CMK (cell line): ENCODE data around the gene BET1.
"Not testable (repeated sequence)": the region's sequence is repeated elsewhere in the genome, so short reads cannot be mapped to it uniquely, and the experiment has no call there.

Experiments
- DNase-seq: peaks from one replicate; pipeline ENCODE4 v3.0.0-alpha.2; 2010; ENCODE audit warnings: low read depth

The BET1 gene, protein sequence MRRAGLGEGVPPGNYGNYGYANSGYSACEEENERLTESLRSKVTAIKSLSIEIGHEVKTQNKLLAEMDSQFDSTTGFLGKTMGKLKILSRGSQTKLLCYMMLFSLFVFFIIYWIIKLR

DNA sequence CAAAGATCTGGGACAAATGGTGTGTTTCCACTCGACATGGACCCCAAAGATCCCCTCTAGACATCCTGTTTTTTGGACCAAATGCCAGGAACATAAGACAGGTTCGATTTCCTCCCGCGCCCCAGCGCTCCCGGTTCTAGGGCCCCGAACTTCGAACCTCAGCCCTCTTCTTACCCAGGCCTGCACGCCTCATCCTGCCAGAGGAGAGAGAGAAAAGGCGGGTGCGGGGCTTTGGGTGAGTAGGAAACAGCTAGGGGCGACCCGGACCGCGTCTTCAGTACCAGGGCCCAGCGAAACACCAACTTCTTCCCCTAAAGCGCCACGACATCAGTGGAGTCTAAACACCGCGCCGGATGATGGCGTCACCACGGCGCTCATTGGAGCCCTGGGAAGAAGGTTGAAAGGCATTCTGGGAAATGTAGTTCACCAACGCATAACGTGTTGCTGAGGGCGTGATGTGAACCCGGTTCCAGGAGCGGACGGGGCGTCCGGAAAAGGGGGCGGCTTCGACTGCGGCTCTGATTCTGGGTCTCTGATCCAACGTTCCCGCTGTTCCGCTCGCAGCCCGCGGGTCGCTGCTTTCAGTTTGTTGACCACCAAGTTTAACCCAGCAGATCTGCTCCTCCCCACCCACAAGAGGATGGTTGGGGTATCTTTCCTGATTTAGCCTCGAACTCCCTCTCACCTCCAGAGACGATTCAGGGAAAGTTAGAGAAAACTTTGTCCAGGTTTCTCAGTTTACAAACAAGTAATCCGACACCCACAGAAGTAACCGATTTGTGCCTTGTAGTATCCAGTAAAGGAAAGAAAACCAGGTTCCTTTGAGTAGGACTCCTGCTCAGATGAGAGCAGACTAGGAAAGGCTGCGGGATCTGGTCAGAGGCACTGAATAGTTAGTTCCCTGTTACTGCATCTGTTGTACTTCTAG is at the start of gene BET1:
Gene BET1, minus strand, starts transcription at position 332 of the 928 bp plus-strand sequence. Its CDS starts 139 bp downstream, at position 193.
- peak; percentile 77 for DNase-seq

DNA sequence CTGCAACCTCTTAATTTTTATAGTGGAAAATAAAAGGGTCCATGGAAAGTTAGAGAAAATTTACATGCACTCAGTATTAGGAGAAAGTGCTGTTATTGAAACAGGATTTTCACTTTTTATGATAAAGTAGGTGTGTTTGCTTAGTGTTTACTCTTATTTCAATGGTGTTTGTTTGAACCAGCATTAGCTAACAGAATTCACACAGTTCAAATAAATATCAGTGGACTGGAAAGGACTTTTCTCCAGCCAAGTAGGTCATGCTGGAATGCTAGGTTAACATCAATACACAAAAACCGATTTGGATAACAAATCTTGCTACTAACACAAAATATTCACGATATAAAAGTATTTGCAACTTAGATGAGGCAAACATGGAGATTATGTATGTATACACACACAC is 49.4 kb upstream of the BET1 start:
- no peak for DNase-seq

DNA sequence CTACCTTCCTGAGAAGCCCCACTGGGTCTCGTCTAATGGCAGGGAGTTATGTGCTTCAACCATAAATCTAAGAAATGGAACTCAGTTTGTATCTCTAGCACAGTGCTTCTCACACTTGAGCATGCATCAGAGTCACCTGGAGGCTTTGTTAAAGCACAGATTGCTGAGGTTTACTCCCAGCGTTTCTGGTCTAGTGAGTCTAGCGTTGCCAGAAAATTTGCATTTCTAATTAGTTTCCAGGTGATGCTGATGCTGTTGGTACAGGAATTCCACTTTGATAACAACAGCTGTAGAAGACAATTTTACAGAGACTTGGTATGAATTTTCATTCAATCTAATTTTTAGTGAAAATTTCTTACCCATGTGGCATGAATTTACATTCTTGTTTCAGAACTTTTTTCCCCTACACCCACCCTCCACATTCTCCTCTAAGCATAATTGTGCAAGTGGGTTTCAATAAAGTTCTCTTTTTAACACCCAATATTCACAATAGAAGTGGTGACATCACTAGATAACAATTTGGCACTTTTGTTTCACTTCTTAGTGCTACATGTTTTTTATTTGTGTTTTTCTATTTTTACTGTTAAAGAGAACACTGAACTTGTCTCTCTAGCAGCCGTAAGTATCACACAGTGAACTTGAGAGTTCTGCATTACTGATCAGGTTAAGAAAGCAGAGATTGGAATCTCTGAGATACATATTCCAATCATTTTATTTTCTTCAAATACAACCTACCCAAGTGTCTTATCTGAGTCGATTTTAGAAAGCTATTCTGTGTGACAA is 48.4 kb upstream of the BET1 start:
- DNase-seq = no peak

DNA sequence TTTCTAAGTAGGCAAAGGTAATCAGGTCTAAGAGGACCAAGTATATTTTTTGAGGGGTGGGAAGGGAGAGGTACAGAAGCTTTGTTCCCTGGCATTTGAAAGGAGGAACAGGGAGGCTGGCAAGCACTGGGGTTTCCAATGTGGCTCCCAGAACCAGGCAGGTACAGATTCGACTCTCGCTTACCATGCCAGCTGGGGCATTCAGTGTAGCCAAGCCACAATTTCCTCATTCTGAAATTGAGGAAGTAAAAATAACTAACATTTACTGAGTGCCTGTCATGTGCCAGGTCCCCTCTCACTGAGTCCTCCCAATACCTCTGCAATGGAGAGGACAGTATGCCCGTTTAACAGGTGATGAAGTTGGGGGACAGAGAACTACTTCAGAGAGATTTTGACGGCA is 45.9 kb upstream of the BET1 start:
- no peak for DNase-seq

DNA sequence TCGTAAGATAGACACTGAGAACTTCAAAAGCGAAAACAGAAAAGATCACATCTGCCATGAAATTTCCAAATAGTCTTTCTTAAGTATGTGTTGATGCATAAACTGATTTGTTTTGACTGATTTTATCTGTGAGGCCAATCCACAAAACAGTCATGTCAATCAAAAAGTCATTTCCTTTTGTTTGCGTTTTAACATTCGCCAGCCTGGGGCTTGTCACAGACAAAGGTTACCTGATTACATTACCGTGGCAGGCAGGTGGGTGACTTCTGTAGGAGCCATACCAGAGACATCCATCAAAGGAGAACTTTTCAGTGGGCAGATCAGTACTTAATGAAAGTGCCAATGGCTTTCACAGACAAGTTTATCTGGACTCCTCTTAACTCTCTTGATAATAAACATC is 45.5 kb upstream of the BET1 start:
- DNase-seq = no peak

DNA sequence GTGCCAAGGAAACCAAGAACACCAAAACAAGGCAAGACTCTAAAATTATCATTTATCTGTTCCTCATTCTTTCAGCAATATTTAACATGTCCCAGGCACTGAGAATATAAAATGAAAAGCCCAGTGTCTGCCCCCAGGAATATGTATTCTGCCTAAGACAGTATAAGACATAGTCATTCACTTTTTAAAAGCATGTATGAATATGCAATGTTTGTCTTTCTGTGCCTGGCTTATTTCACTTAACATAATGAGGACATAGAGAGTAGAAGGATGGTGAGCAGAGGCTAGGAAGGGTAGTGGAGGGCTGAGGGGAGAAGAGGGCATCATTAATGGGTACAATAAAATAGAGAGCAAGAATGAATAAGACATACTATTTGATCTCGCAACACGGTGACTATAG is 44.6 kb upstream of the BET1 start:
- no peak for DNase-seq

DNA sequence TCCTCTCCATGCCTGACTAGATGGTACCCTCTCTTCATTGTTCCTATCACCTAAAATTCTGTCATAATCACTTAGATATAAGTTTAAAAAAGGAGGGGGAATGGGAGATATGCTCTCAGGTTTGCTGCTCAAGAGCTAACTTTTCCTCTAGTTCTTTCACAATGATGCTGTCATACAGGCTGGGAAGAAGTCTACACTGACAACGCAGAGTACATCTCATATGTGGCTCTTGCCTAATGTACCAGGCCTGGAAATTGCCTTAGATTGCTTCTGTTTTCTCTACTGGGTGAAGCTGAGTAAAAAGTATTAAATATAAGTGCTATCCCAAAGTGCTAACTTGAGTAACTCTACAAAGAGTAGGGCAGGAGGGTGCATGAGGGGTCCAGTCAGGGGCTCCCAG is 43.8 kb upstream of the BET1 start:
- no peak for DNase-seq

DNA sequence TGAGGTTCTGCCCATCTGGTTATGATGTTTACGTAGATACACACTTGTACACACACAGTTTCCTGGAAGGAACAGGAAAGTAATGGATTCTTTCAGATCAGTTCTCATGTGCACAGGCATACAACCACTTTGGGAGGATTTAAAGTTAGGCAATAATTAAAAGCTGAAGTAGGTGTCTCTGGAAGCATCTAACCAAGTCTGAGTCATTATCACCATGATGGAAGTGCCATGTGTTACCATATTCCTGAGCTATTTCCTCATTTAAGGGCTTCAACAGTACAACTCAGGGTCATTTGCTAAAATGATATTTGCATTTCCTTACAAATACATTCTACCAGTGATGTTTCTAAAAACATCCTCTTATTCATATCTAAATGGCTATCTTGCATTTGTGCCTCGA is 41.4 kb upstream of the BET1 start:
- DNase-seq = no peak

DNA sequence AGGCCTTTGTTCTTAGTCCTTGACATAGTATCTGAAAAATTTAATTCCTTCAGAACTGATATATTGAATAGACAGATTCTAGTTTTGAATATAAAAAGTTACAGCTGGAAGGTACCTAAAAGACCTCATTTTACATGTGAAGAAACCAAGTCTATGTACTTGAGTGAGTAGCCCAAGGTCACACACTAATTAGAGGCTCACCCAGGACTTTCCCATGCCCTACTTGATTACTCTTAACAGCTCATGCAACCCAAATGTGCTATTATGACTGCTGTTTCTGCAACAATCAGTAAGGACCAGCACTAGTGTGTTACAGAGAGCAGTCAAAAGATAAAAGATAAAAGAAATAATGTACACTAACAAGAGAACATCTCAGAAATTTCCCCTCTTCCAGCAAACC is 40.7 kb upstream of the BET1 start:
- DNase-seq = no peak

DNA sequence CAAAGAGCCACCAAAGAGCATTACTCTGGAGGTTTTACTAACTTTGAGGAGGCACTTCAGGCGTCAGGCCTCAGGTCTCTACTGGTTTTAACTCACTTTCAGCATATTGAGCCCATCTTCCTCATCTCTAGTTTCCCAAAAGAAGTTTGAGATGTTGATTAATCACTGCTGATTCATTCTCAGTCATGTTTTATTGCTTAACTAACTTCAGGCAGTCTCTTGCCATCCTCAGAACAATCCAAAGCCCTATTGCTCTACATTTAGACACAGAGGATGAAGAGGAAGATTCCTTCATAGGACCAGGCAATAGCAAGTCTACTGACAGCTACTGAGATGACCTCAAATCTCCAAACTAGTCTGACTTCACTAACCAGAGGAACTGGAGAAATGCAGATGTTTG is 39.1 kb upstream of the BET1 start:
- no peak for DNase-seq

DNA sequence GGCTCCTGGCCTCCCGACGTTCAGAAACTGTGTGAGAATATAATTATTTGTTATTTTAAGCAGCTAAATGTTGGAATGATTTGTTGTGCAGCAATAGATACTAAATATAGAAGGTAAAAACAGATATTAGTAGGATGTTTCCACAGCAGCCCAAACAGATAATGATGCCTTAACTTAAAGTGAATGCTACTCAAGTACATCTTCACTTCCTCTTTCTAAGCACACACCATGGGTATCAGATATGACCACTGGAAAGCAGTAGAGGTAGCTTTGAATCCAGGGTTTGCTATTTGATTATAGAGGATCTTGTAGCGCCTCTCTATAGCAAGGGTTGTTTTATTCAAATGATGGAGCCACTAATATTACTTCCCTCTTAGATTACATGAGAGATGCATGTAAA is 38.2 kb upstream of the BET1 start:
- no peak for DNase-seq

DNA sequence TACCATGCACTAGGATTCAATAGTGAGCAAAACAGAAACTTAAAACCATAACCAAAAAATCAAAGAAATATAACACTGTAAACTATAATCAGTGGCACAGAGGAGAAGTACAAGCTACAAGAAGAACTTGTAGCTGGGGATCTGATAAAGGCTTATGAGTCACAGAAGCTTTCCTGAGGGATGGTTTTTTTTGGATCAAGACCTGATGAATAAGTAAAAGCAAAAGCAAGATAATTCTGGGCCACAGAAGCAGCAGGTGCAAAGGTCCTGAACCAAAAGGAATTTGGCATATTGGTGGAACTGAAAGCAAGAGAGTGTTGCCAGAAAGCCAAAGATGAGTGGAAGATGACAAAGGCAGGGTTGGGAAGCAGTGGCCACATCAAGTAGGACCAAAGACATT is 37.4 kb upstream of the BET1 start:
- DNase-seq = no peak

DNA sequence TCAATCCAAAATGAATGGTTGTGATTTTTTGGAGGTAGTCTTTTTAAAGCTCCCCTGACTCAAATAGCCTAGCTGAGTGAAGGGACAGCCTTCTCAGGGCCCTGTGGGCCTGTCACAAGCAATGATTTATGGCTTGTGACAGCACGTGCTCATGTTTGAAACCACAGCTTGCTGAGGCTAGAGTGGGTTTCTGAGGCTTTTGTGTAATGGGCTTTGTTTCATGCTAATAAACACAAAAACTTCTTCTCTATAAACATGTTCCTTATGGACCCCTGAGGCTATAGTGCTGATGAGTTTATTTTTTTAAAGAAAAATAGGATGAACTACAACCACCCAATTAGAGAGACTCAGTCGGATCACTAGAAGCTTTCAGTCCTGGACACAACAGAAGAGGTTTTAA is 36.1 kb upstream of the BET1 start:
- no peak for DNase-seq

DNA sequence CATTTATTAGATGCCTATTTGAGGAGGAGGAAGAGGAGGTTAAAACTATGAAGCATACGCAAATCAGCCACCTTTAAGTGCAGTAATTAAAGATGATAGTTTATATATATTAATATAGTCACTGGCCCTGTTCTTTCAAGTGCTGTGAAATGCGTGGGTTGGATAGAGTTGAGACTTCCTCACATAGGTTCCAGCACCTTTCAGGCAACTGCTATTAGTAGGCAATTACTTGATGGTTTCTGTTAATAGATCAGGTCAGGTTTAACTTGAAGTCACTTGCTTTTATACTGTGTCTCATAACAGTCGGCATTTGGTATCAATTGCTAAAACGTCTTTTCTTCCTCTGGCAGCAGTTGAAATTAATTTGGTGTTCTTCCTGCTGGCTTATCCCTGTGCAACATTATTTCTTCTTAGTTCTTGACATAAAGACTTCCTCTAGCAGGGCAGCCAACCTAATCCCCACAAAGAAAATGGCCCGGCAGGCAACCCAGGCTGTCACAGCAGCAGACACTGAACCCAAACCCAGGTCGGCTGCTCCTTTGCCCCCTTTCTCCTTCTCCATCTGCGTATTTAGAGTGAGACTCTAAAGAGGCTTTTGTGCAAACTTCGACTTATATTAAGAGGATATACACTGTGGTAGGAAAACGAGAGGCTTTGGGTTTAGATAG is 35.3 kb upstream of the BET1 start:
- DNase-seq = no peak

DNA sequence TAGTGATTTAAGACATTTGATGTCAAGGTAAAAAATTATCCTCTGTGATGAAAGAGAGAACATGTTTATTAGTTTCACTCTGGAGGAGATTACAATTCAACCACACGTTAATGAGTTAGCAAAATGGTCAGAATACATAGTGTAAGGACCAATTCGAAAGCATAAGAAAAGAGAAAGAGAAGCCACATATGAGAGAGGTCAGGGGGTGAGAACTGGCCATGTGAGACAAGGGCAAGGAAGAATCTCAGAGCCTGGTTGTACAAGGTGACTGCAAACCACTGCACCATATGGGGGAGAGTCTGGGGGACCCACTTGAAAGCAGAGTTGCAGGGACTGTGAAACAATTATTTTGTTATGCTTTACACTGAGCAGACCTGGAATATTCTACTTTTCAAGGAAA is 27.7 kb upstream of the BET1 start:
- no peak for DNase-seq

DNA sequence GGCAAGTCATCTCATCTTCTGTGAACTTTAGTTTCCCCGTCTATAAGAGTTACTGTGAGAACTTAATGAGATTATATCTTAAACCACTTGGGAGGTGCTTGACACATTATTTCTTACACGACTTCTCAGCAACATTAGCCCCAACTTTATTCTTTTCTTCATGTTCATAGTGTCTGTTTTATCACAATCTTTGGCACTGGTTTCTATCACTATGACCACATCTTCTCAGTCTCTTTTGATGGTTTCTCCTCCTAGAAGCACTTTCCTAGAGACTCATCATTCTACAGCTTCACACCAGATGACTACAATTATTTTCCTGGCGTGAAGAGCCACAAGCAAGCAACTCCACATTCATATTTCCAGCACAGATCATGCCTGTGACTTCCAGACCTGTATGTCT is 26.5 kb upstream of the BET1 start:
- DNase-seq = no peak

DNA sequence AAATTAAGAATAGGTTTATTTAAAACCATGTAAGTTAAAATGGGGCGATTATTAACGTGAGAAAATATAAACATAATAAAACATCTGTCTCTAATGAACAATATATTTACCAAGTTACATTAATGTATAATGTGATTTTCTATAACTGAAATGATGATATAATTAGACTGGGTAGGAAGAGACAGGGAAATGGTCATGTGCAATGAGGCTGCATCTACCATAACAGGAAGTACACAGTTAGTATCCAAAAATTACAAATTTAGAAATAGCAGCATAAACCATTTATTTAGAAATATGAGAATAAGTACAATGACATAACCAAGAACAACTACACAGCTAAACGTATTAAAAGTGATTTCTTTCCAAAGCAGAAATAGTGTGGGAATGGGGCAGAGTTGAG is 25.8 kb upstream of the BET1 start:
- DNase-seq = no peak

DNA sequence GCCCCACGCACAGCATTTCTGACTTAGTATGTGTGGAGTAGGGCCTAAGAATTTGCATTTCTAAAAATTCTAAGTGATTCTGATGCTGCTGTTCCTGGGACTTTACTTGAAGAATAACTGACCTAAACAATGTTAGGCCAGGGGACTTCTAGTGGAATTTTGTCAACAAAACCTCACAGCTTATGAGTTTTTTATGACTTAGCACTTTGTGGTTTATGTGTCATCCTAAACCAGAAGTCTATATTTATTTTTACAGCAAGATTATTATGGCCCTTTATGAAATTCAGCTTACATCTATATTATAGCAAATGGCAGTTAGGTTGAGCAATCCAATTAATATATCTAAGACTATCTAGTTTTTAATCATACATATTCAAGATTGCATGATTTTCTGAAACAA is 24.6 kb upstream of the BET1 start:
- DNase-seq = no peak

DNA sequence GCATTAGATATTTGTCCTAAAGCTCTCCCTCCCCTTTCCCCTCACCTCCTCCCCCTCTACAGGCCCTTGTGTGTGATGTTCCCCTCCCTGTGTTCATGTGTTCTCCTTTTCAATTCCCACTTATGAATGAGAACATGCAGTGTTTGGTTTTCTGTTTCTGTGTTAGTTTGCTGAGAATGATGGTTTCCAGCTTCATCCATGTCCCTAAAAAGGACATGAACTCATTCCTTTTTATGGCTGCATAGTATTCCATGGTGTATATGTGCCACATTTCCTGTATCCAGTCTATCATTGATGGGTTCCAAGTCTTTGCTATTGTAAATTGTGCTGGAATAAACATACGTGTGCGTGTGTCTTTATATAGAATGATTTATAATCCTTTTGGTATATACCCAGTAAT is 22.5 kb upstream of the BET1 start:
- DNase-seq = not testable (repeated sequence)

DNA sequence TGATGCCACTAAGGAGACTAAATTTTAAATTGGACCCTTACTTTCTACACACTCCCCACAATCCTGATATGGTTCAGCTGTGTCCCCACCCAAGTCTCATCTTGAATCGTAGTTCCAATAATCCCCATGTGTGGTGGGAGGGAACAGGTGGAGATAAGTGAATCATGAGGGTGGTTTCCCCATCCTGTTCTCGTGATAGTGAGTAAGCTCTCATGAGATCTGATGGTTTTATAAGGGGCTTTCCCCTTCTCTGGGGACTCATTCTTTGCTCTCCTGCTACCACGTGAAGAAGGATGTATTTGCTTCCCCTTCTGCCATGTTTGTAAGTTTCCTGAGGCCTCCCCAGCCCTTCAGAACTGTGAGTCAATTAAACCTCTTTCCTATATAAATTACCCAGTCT is 18.4 kb upstream of the BET1 start:
- DNase-seq = no peak

DNA sequence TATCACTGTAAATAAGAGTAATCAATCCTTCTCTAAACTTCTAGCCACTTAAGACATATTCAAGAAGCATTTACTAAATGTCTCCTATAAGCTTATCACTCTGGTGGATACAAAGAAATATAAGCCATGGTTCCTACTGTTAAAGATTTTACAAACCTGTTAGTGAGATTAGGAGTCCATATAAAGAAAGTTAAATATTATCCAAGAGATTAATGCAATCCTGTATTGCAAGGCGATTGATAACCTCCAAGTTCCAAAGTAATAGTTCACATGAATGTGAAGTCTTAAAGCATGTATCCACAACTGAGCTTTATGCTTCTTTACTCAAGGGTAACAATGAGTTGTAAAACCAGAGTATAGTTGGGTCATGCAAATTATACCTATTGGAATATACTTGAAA is 12.6 kb upstream of the BET1 start:
- no peak for DNase-seq

DNA sequence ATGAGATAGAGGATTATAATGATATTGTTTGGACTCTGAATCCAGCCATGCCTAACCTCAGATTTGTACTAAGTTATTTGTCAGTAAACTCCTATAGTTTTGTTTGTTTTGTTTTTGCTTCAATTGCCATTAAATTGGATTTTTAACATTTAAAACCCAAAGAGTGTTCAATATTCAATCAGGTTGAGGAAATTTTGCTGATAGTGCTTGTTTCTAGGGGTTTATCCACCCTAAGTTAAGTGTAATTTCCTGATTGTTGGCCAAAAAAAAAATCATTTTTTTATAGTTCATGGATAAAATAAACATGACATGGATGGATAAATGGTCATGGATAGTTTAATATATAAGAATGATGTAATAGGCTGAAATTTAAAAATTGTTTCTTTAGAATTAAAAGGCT is 11.4 kb upstream of the BET1 start:
- no peak for DNase-seq

DNA sequence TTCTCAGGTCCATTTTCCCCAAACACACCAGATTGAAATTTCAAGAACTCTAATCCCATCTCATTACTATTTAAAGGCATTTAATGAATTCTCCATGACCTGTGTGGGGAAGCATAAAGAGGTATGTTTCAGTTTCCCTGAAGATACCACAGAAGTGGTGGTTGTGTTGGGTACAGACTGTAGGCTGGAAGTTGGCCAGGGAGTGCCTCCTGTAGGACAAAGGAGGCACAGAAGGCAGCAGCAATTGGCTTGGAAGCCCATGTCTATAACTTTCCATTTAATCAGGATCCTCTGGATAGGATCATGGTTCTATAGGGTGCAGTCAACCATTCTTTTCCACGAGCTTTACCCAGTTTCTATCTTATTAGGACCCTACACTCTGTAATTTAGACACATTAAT is 8.6 kb upstream of the BET1 start:
- no peak for DNase-seq
